Lower lobe of right lung (tissue), 2 donors: Measurements from ENCODE around the gene HAVCR1. TPM values are rescaled to one million over a fixed set of nuclear protein-coding genes. Genes with fewer than 3 reads are reported as not detected.

Experiments used
- ATAC-seq, 2 donors: fragments of 200-7000 bp; cut with Tn5 transposase; one replicate each; pipeline ENCODE4 v1.9.1; 2020 to 2022; ENCODE audit warnings: mild to moderate bottlenecking in 2 of 2, moderate library complexity in 2 of 2
- DNase-seq: peaks from one replicate; pipeline ENCODE4 v3.0.0-alpha.2; 2020
- H3K27ac ChIP-seq: fragments of 200-600 bp; one replicate; pipeline ENCODE4 v1.8.0; 2022
- H3K27me3 ChIP-seq: fragments of 200-600 bp; one replicate; pipeline ENCODE4 v1.8.0; 2022; ENCODE audit warnings: low read depth
- H3K36me3 ChIP-seq: fragments of 200-600 bp; one replicate; pipeline ENCODE4 v1.8.0; 2022; ENCODE audit warnings: mild to moderate bottlenecking
- H3K4me1 ChIP-seq: fragments of 200-600 bp; one replicate; pipeline ENCODE4 v1.8.0; 2022
- H3K4me3 ChIP-seq: fragments of 200-600 bp; one replicate; pipeline ENCODE4 v1.8.0; 2022; ENCODE audit warnings: mild to moderate bottlenecking
- H3K9me3 ChIP-seq: fragments of 200-600 bp; one replicate; pipeline ENCODE4 v1.8.0; 2022
- CTCF ChIP-seq: fragments of 200-600 bp; IDR thresholded peaks from one replicate; pipeline ENCODE4 v1.8.0; 2022; ENCODE audit warnings: antibody characterized with exemption, mild to moderate bottlenecking
- intact Hi-C: fragments of 100-400 bp; cut with DNase I; formaldehyde crosslinking; loops from one replicate; pipeline ENCODE4 v1.11.0; 2022
- total RNA-seq: library from RNA; stranded (reverse); fragmentation: NEBNext Ultra II Directional; extraction: Animal tissue kit (Norgen Biotek cat#: 25700); gene quantifications from one replicate; pipeline ENCODE4 v1.2.1, GENCODE V29; 2021
- donor health status: DM: no; HTN: yes; CAD: no; lungs with severe emphysema.

Gene HAVCR1
- total RNA-seq, 1 donor from 2014 or later: not detected

GRCh38 chr5:157004893-157005551 lies 53.9 kb downstream of the HAVCR1 start:
- Histone ChIP-seq H3K27me3 (no peaks in the 10 kb centered on the region), H3K27ac (no peak overlapping the region), H3K36me3 (no peaks in the 10 kb centered on the region), H3K4me3 (no peak overlapping the region), H3K4me1 (no peaks in the 10 kb centered on the region), H3K9me3 (peaks cover 9% of the 10 kb centered on the region)
- ATAC-seq: no peak
- TF ChIP-seq CTCF: no peak
- intact Hi-C loops: no loop called here
- no peak for DNase-seq

- Histone ChIP-seq H3K4me1 (no peaks in the 10 kb centered on the region), H3K9me3 (no peaks in the 10 kb centered on the region), H3K36me3 (no peaks in the 10 kb centered on the region), H3K27me3 (no peaks in the 10 kb centered on the region), H3K4me3 (no peak overlapping the region), H3K27ac (no peak overlapping the region)
- intact Hi-C loops: no loop called here
- DNase-seq (no peak), ATAC-seq (peak in 1 of 2 donors; percentile 42)
- TF ChIP-seq CTCF: no peak
These were observed 67.2 kb downstream of the HAVCR1 start for GRCh38 chr5:156991714-156992113.

- no peaks in the 10 kb centered on the region for H3K36me3 ChIP-seq
- H3K9me3 ChIP-seq: no peaks in the 10 kb centered on the region
- no peaks in the 10 kb centered on the region for H3K27me3 ChIP-seq
- TF ChIP-seq CTCF: no peak
- DNase-seq: no peak
- intact Hi-C loops: no loop called here
- no peak overlapping the region for H3K4me3 ChIP-seq
- no peaks in the 10 kb centered on the region for H3K4me1 ChIP-seq
- ATAC-seq: no peak
- H3K27ac ChIP-seq: no peak overlapping the region
These were observed 74.9 kb downstream of the HAVCR1 start for GRCh38 chr5:156984064-156984463.

GRCh38 chr5:156981481-156981880 lies 77.4 kb downstream of the HAVCR1 start:
- intact Hi-C loops: no loop called here
- no peak for TF ChIP-seq CTCF
- no peak overlapping the region for H3K4me3 ChIP-seq
- H3K36me3 ChIP-seq: no peaks in the 10 kb centered on the region
- DNase-seq (no peak), ATAC-seq (no peak)
- H3K27me3 ChIP-seq: no peaks in the 10 kb centered on the region
- no peaks in the 10 kb centered on the region for H3K4me1 ChIP-seq
- no peaks in the 10 kb centered on the region for H3K9me3 ChIP-seq
- no peak overlapping the region for H3K27ac ChIP-seq

Other genes starting within 250 kb of the HAVCR1 start
- not detected for gene PPP1R2B, start 208.8 kb downstream of the HAVCR1 start, total RNA-seq
- not detected for gene TIMD4, start 95.9 kb downstream of the HAVCR1 start, total RNA-seq
- 33.8 TPM for gene HAVCR2, start 49.9 kb upstream of the HAVCR1 start, total RNA-seq
- gene MED7, start 83.7 kb upstream of the HAVCR1 start, total RNA-seq: 11.2 TPM
- not detected for gene GARIN3, start 107.1 kb upstream of the HAVCR1 start, total RNA-seq
- gene ITK, start 121.7 kb upstream of the HAVCR1 start, total RNA-seq: 6.3 TPM
- gene CYFIP2, start 207.0 kb upstream of the HAVCR1 start, total RNA-seq: 36.6 TPM